CD4-positive, alpha-beta T cell (primary cell): ENCODE data around the gene SLC6A4. TPM values are rescaled to one million over a fixed set of nuclear protein-coding genes. Genes with fewer than 3 reads are reported as not detected.

Experiments used
- ATAC-seq: fragments of 200-7000 bp; cut with Tn5 transposase; one replicate; pipeline ENCODE4 v1.10.0; 2022; ENCODE audit warnings: mild to moderate bottlenecking; ENCODE audit not compliant: poor library complexity
- CTCF ChIA-PET: fragments of 350-600 bp; sonication (Branson Sonifier 250); formaldehyde crosslinking; loops from one replicate; lab custom pipeline; 2021; ENCODE audit warnings: antibody characterized with exemption, inconsistent platforms; lab: Charles Lee
- POLR2A ChIA-PET: fragments of 350-600 bp; sonication (Branson Sonifier 250); formaldehyde crosslinking; loops from one replicate; lab custom pipeline; 2021; ENCODE audit warnings: antibody characterized with exemption, inconsistent platforms; lab: Charles Lee
- DNase-seq, 14 experiments: peaks; one replicate each; pipeline ENCODE4 v3.0.0-alpha.2; 2013 to 2020; ENCODE audit warnings: mixed read lengths in 2 of 14
- H3K27ac ChIP-seq, 2 donors: one replicate each; pipeline versions ENCODE4 v1.5.1 to v1.7.0; 2013; ENCODE audit warnings: low read length in 2 of 2, low read depth in 1 of 2, mild to moderate bottlenecking in 1 of 2
- H3K27me3 ChIP-seq, 2 experiments: 1 replicate in 1 of 2; 2 replicates in 1 of 2; pipeline versions ENCODE4 v1.6.1 to v1.7.0; 2013; ENCODE audit warnings: low read length in 2 of 2, control low read depth in 1 of 2, mild to moderate bottlenecking in 1 of 2, moderate library complexity in 1 of 2; ENCODE audit not compliant: insufficient read depth in 2 of 2, control insufficient read depth in 1 of 2
- H3K36me3 ChIP-seq: one replicate; pipeline ENCODE4 v1.6.1; 2013; ENCODE audit warnings: low read length, control low read depth; ENCODE audit not compliant: insufficient read depth
- H3K4me1 ChIP-seq: one replicate; pipeline ENCODE4 v1.6.1; 2013; ENCODE audit warnings: low read length, control low read depth; ENCODE audit not compliant: insufficient read depth
- H3K4me3 ChIP-seq: one replicate; pipeline ENCODE4 v1.5.1; 2013; ENCODE audit warnings: mild to moderate bottlenecking, low read length, moderate library complexity
- H3K9me3 ChIP-seq, 2 experiments: 1 replicate in 1 of 2; 2 replicates in 1 of 2; pipeline versions ENCODE4 v1.6.1 to v1.7.0; 2013; ENCODE audit warnings: low read length in 2 of 2, mild to moderate bottlenecking in 2 of 2, control low read depth in 1 of 2, moderate library complexity in 1 of 2; ENCODE audit not compliant: control insufficient read depth in 1 of 2, insufficient read depth in 1 of 2
- H3K27ac Mint-ChIP-seq: one replicate; pipeline ENCODE4 v1.8.0; 2020; ENCODE audit warnings: mixed read lengths
- H3K27me3 Mint-ChIP-seq: one replicate; pipeline ENCODE4 v1.8.0; 2021; ENCODE audit warnings: mixed read lengths
- H3K36me3 Mint-ChIP-seq: one replicate; pipeline ENCODE4 v1.8.0; 2021; ENCODE audit warnings: low read depth, mixed read lengths
- H3K4me1 Mint-ChIP-seq: one replicate; pipeline ENCODE4 v1.8.0; 2021; ENCODE audit warnings: low read depth, mixed read lengths
- H3K4me3 Mint-ChIP-seq: one replicate; pipeline ENCODE4 v1.8.0; 2020; ENCODE audit warnings: mild to moderate bottlenecking, mixed read lengths
- H3K9me3 Mint-ChIP-seq: one replicate; pipeline ENCODE4 v1.8.0; 2020; ENCODE audit warnings: mixed read lengths
- CTCF ChIP-seq: fragments of 200-600 bp; IDR thresholded peaks from one replicate; pipeline ENCODE4 v1.8.0; 2022; ENCODE audit warnings: antibody characterized with exemption, mild to moderate bottlenecking
- intact Hi-C, 2 experiments: fragments of 100-400 bp; cut with DNase I in 1 of 2; cut with micrococcal nuclease in 1 of 2; formaldehyde crosslinking; loops; one replicate each; pipeline versions ENCODE4 v1.15.1 to v1.9.0; 2023 to 2025; cut with DNase I, micrococcal nuclease
- total RNA-seq, 174 experiments: library from RNA in 2 of 174; stranded (reverse) in 2 of 174; gene quantifications; one replicate each; pipeline ENCODE4 v1.2.3 and lab custom pipeline; 2021 to 2026

The SLC6A4 gene
- total RNA-seq, 2 experiments from 2014 or later: not detected

GRCh38 chr17:30225919-30226553 is 9.5 kb downstream of the SLC6A4 start:
- Histone ChIP-seq H3K9me3 (no peaks in the 10 kb centered on the region), H3K36me3 (no peaks in the 10 kb centered on the region), H3K27ac (no peak overlapping the region), H3K27me3 (peaks cover 2 to 9% of the 10 kb centered on the region in 2 experiments), H3K4me3 (no peak overlapping the region), H3K4me1 (no peaks in the 10 kb centered on the region)
- no peak for ATAC-seq
- ChIA-PET CTCF (no interaction called here), POLR2A (no interaction called here)
- DNase-seq: no peak
- Mint-ChIP-seq H3K4me3 (no peak overlapping the region), H3K36me3 (no peaks in the 10 kb centered on the region), H3K27me3 (peaks cover 20% of the 10 kb centered on the region), H3K27ac (no peak overlapping the region), H3K4me1 (no peaks in the 10 kb centered on the region), H3K9me3 (no peaks in the 10 kb centered on the region)
- no peak for TF ChIP-seq CTCF
- intact Hi-C loops: no loop called here

GRCh38 chr17:30225112-30225511 is 10.4 kb downstream of the SLC6A4 start:
- Histone ChIP-seq H3K27me3 (peaks cover 1 to 2% of the 10 kb centered on the region in 2 experiments), H3K27ac (no peak overlapping the region), H3K4me1 (no peaks in the 10 kb centered on the region), H3K4me3 (no peak overlapping the region), H3K9me3 (no peaks in the 10 kb centered on the region), H3K36me3 (no peaks in the 10 kb centered on the region)
- POLR2A ChIA-PET: no interaction called here
- DNase-seq (no peak), ATAC-seq (no peak)
- no peak for TF ChIP-seq CTCF
- no peak overlapping the region for H3K4me3 Mint-ChIP-seq
- CTCF ChIA-PET: no interaction called here
- H3K9me3 Mint-ChIP-seq: no peaks in the 10 kb centered on the region
- H3K36me3 Mint-ChIP-seq: no peaks in the 10 kb centered on the region
- H3K27ac Mint-ChIP-seq: no peak overlapping the region
- no peaks in the 10 kb centered on the region for H3K4me1 Mint-ChIP-seq
- H3K27me3 Mint-ChIP-seq: peaks cover 12% of the 10 kb centered on the region
- intact Hi-C loops: no loop called here

GRCh38 chr17:30224419-30224960 is 11.0 kb downstream of the SLC6A4 start:
- TF ChIP-seq CTCF: no peak
- ChIA-PET POLR2A (no interaction called here), CTCF (no interaction called here)
- Histone ChIP-seq H3K36me3 (no peaks in the 10 kb centered on the region), H3K4me1 (no peaks in the 10 kb centered on the region), H3K27ac (no peak overlapping the region), H3K27me3 (peaks cover 0 to 2% of the 10 kb centered on the region in 2 experiments), H3K4me3 (no peak overlapping the region), H3K9me3 (no peaks in the 10 kb centered on the region)
- Mint-ChIP-seq H3K27me3 (peaks cover 12% of the 10 kb centered on the region), H3K4me3 (no peak overlapping the region), H3K4me1 (no peaks in the 10 kb centered on the region), H3K36me3 (no peaks in the 10 kb centered on the region), H3K27ac (no peak overlapping the region), H3K9me3 (no peaks in the 10 kb centered on the region)
- intact Hi-C loops: no loop called here
- DNase-seq (no peak), ATAC-seq (no peak)
